ENCODE measurements around the gene GATA2.

GATA2 gene

GRCh38 chr3:128488636-128488990 is 4.4 kb downstream of the GATA2 start:
- DNase-seq (ENCODE audit: low read depth in 2 of 2): no peak

GRCh38 chr3:128487813-128488635 is 5.0 kb downstream of the GATA2 start:
- DNase-seq (ENCODE audit: low read depth in 2 of 2): no peak

- DNase-seq (ENCODE audit: low read depth in 2 of 2): no peak
These were observed 5.5 kb downstream of the GATA2 start for GRCh38 chr3:128487538-128487812.

GRCh38 chr3:128486681-128487537 is 6.1 kb downstream of the GATA2 start:
- no peak for DNase-seq (ENCODE audit: low read depth in 2 of 2)

- DNase-seq (ENCODE audit: low read depth in 2 of 2): no peak
These were observed 6.8 kb downstream of the GATA2 start for GRCh38 chr3:128486205-128486628.

- DNase-seq (ENCODE audit: low read depth in 2 of 2): no peak
These were observed 7.5 kb downstream of the GATA2 start for GRCh38 chr3:128485282-128486204.

GRCh38 chr3:128484404-128485281 is 8.4 kb downstream of the GATA2 start:
- no peak for DNase-seq (ENCODE audit: low read depth in 2 of 2)

- no peak for DNase-seq (ENCODE audit: low read depth in 2 of 2)
These were observed 9.2 kb downstream of the GATA2 start for GRCh38 chr3:128483657-128484403.

- DNase-seq (ENCODE audit: low read depth in 2 of 2): no peak
These were observed 10.0 kb downstream of the GATA2 start for GRCh38 chr3:128482666-128483656.

GRCh38 chr3:128482175-128482574 is 10.8 kb downstream of the GATA2 start:
- DNase-seq (ENCODE audit: low read depth in 2 of 2): no peak

GRCh38 chr3:128481438-128481942 is 11.5 kb downstream of the GATA2 start:
- no peak for DNase-seq (ENCODE audit: low read depth in 2 of 2)

- no peak for DNase-seq (ENCODE audit: low read depth in 2 of 2)
These were observed 12.1 kb downstream of the GATA2 start for GRCh38 chr3:128480717-128481437.

- no peak for DNase-seq (ENCODE audit: low read depth in 2 of 2)
These were observed 12.7 kb downstream of the GATA2 start for GRCh38 chr3:128480278-128480677.

- DNase-seq (ENCODE audit: low read depth in 2 of 2): no peak
These were observed 13.4 kb downstream of the GATA2 start for GRCh38 chr3:128479558-128480086.

GRCh38 chr3:128478576-128479506 is 14.2 kb downstream of the GATA2 start:
- no peak for DNase-seq (ENCODE audit: low read depth in 2 of 2)

GRCh38 chr3:128476659-128477058 is 16.3 kb downstream of the GATA2 start:
- no peak for DNase-seq (ENCODE audit: low read depth in 2 of 2)

GRCh38 chr3:128475355-128475754 is 17.6 kb downstream of the GATA2 start:
- no peak for DNase-seq (ENCODE audit: low read depth in 2 of 2)
